NB4 (cell line): ENCODE data around the gene CPHXL.

Experiments used
- CTCF ChIP-seq: IDR thresholded peaks from one replicate; pipeline ENCODE4 v1.5.1; 2012; ENCODE audit warnings: low read depth, low read length
- MAX ChIP-seq: IDR thresholded peaks from 2 replicates; pipeline ENCODE4 v1.6.1; 2011; ENCODE audit warnings: low read depth, low read length
- POLR2A ChIP-seq: IDR thresholded peaks from 2 replicates; pipeline ENCODE4 v1.6.1; 2011; ENCODE audit warnings: mild to moderate bottlenecking; ENCODE audit not compliant: insufficient read length; ENCODE audit errors: extremely low read depth

GRCh38 chr16:75742424-75743047, 16.2 kb upstream of the CPHXL start:
- TF ChIP-seq CTCF (no peak), POLR2A (no peak), MAX (no peak)
